HepG2 (cell line): ENCODE measurements around the gene ABO. TPM values are rescaled to one million over a fixed set of nuclear protein-coding genes. Genes with fewer than 3 reads are reported as not detected.

Experiments used
- ATAC-seq: fragments of 200-7000 bp; cut with Tn5 transposase; 3 replicates; pipeline ENCODE4 v1.9.1; 2020; ENCODE audit warnings: mild to moderate bottlenecking, moderate library complexity
- BruUV-seq: library from RNA; stranded (reverse); fragments of 400-500 nt; replicated peaks from 2 replicates; lab custom pipeline; 2021; lab: Mats Ljungman, UMichigan
- CTCF ChIA-PET: fragments of 300-600 bp; formaldehyde crosslinking; extraction: SDS; loops from one replicate; lab custom pipeline; 2021; ENCODE audit warnings: low total read pairs, inconsistent platforms, low intra/inter-chr PET ratio; lab: Yijun Ruan, JAX
- POLR2A ChIA-PET: fragments of 350-600 bp; sonication (Branson Sonifier 250); formaldehyde crosslinking; loops from one replicate; lab custom pipeline; 2020; ENCODE audit warnings: antibody characterized with exemption, inconsistent platforms; lab: Yijun Ruan, JAX
- DNase-seq: peaks from one replicate; pipeline ENCODE4 v3.0.0-alpha.2; 2015; ENCODE audit warnings: low spot score
- FAIRE-seq: peaks from 3 replicates; lab custom pipeline; 2011; peaks lifted over from hg19 to GRCh38; lab: Jason Lieb, UNC
- H2AFZ ChIP-seq: one replicate; pipeline ENCODE4 v1.6.1; 2011; ENCODE audit warnings: low read length, inconsistent platforms
- H3K27ac ChIP-seq: fragments of 300-600 bp; 3 replicates; pipeline ENCODE4 v1.8.0; 2011; ENCODE audit warnings: mixed run types, mild to moderate bottlenecking, mixed read lengths, low read length, inconsistent platforms; ENCODE audit not compliant: insufficient read depth; ENCODE audit errors: extremely low read length
- H3K27me3 ChIP-seq, 2 experiments: fragments of 200-600 bp in 1 of 2; 2 replicates in 1 of 2; 3 replicates in 1 of 2; pipeline versions ENCODE4 v1.6.0 to v1.8.0; 2011; ENCODE audit warnings: low read length in 2 of 2, mild to moderate bottlenecking in 2 of 2, moderate library complexity in 2 of 2, inconsistent platforms in 1 of 2; ENCODE audit not compliant: insufficient read depth in 2 of 2, control insufficient read depth in 1 of 2
- H3K36me3 ChIP-seq, 2 experiments: fragments of 200-600 bp in 1 of 2; replicated peaks in 1 of 2; 2 replicates in 1 of 2; 3 replicates in 1 of 2; pipeline versions ENCODE4 v1.5.1 to v1.8.0; 2011; ENCODE audit warnings: low read length in 2 of 2, inconsistent platforms in 1 of 2; ENCODE audit not compliant: insufficient read depth in 2 of 2, control insufficient read depth in 1 of 2
- H3K4me1 ChIP-seq: 2 replicates; pipeline ENCODE4 v1.5.1; 2012; ENCODE audit warnings: low read length, inconsistent platforms; ENCODE audit not compliant: insufficient read depth
- H3K4me2 ChIP-seq: 2 replicates; pipeline ENCODE4 v1.6.0; 2011; ENCODE audit warnings: low read depth, low read length, inconsistent platforms
- H3K4me3 ChIP-seq, 3 experiments: fragments of 200-600 bp in 1 of 3; sonication (generic), shearing (Covaris generic) in 1 of 3; replicated peaks in 1 of 3; 2 replicates each; pipeline ENCODE4 v1.5.1; 2011 to 2016; ENCODE audit warnings: low read length in 3 of 3, inconsistent platforms in 2 of 3, low read depth in 2 of 3, mild to moderate bottlenecking in 2 of 3, control low read depth in 1 of 3, mixed read lengths in 1 of 3; ENCODE audit not compliant: insufficient read depth in 1 of 3
- H3K79me2 ChIP-seq: one replicate; pipeline ENCODE4 v1.6.1; 2011; ENCODE audit warnings: low read length, inconsistent platforms; ENCODE audit not compliant: insufficient read depth
- H3K9ac ChIP-seq: 2 replicates; pipeline ENCODE4 v1.6.0; 2011; ENCODE audit warnings: mild to moderate bottlenecking, low read depth, low read length, inconsistent platforms; ENCODE audit not compliant: insufficient read depth
- H3K9me3 ChIP-seq: 2 replicates; pipeline ENCODE4 v1.5.1; 2012; ENCODE audit warnings: mild to moderate bottlenecking, low read length
- H4K20me1 ChIP-seq: 2 replicates; pipeline ENCODE4 v1.6.0; 2011; ENCODE audit warnings: inconsistent platforms, mild to moderate bottlenecking, low read length, moderate library complexity; ENCODE audit not compliant: insufficient read depth
- GTF2F1 ChIP-seq: fragments of 150-350 bp; IDR thresholded peaks from 2 replicates; pipeline ENCODE4 v1.6.1; 2014; ENCODE audit warnings: low read length
- GZF1 ChIP-seq: sonication (generic); formaldehyde crosslinking; IDR thresholded peaks from 2 replicates; pipeline ENCODE4 v1.5.1; 2020; ENCODE audit warnings: mild to moderate bottlenecking, missing genetic modification reagents
- KDM6A ChIP-seq: IDR thresholded peaks from 2 replicates; pipeline ENCODE4 v1.6.1; 2016; ENCODE audit warnings: low read depth
- PTBP1 ChIP-seq: fragments of 200-400 bp; formaldehyde crosslinking; IDR thresholded peaks from 2 replicates; pipeline ENCODE4 v1.6.1; 2018; ENCODE audit warnings: low read length, low read depth; ENCODE audit not compliant: poor library complexity, severe bottlenecking
- RBFOX2 ChIP-seq: fragments of 200-400 bp; formaldehyde crosslinking; IDR thresholded peaks from 2 replicates; pipeline ENCODE4 v1.6.1; 2017; ENCODE audit warnings: low read depth, mild to moderate bottlenecking, low read length
- SALL1 ChIP-seq: sonication (generic); formaldehyde crosslinking; IDR thresholded peaks from 2 replicates; pipeline ENCODE4 v1.8.0; 2022; ENCODE audit warnings: mild to moderate bottlenecking, missing genetic modification reagents
- SMC3 ChIP-seq: IDR thresholded peaks from 2 replicates; pipeline ENCODE4 v1.6.1; 2011; ENCODE audit warnings: low read length, improper control_type of control experiment
- ZFX ChIP-seq: sonication (generic); formaldehyde crosslinking; IDR thresholded peaks from 2 replicates; pipeline ENCODE4 v1.4.0; 2020; ENCODE audit warnings: mild to moderate bottlenecking, low read depth, missing genetic modification reagents, moderate library complexity
- ZNF20 ChIP-seq: sonication (generic); formaldehyde crosslinking; IDR thresholded peaks from 2 replicates; pipeline ENCODE4 v1.4.0; 2020; ENCODE audit warnings: mild to moderate bottlenecking, moderate library complexity, missing genetic modification reagents
- ZNF7 ChIP-seq: IDR thresholded peaks from 2 replicates; pipeline ENCODE4 v1.6.1; 2016; ENCODE audit warnings: missing biosample characterization, missing genetic modification reagents
- WGBS: methylation state at CpG from one replicate; pipeline ENCODE4 v1.1.6; 2017; ENCODE audit warnings: low lambda C conversion rate; 5-methylcytosine and 5-hydroxymethylcytosine counted together
- in situ Hi-C: cut with HindIII; loops from 2 replicates; pipeline ENCODE4 v1.10.0; 2017; ENCODE audit warnings: low pct_unique_long_range_greater_than_20kb; ENCODE audit not compliant: extremely low pct_ligation_motif_present
- intact Hi-C: fragments of 100-400 bp; cut with micrococcal nuclease; formaldehyde crosslinking; loops from one replicate; pipeline ENCODE4 v1.10.0; 2022; ENCODE audit not compliant: unreplicated experiment
- polyA plus RNA-seq, 8 experiments: library from polyadenylated mRNA; depleted of rRNA in 3 of 8; stranded (reverse) in 7 of 8; unstranded in 1 of 8; fragments of >200 nt; fragmentation: Illumina TruSeq in 4 of 8; extraction: Trizol in 4 of 8; gene quantifications; 2 replicates each; pipeline versions ENCODE4 v1.2.1 to v1.2.3, GENCODE V29; 2011 to 2016; ENCODE audit warnings: low read depth in 4 of 8, missing spikeins in 1 of 8, mixed read lengths in 1 of 8; ENCODE audit not compliant: insufficient read depth in 1 of 8
- total RNA-seq, 5 experiments: library from RNA; depleted of rRNA; stranded (reverse); fragments of >200 nt; fragmentation: Illumina TruSeq; extraction: Trizol; gene quantifications; 2 replicates each; pipeline ENCODE4 v1.2.3, GENCODE V29; 2016; ENCODE audit warnings: low read depth in 1 of 5

ABO gene
- total and polyA plus RNA-seq, 2 of the 13 experiments (the other 11 are each of a cell fraction or from before 2014, with no cell fraction given) = not detected

DNA sequence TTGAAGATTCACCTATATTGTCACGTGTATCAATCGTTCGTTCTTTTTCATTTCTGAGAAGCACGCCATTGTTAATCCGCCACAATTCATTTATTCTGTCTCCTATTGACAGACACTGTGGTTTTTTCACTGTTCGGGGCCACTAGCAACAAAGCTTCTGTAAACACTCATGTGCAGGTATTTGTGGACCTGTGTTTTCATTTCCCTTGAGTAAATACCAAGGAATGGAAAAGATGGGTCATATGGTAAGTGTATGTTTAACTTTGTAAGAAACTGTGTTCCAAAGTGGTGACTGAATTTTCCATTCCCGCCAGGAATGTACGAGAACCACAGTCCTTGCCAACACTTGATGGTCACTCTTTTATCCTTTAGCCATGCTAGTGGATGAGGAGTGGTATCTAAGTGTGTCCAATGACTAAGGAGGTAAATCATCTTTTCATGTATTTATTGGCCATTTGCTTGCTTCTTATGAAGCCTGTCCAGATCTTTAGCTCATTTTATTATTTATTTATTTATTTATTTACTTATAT lies 10.7 kb downstream of the ABO start (continued):
- TF ChIP-seq RBFOX2 (no peak), ZNF7 (CRISPR knock-in tag) (peak; percentile 97), GTF2F1 (no peak), SMC3 (no peak), SALL1 (no peak)

DNA sequence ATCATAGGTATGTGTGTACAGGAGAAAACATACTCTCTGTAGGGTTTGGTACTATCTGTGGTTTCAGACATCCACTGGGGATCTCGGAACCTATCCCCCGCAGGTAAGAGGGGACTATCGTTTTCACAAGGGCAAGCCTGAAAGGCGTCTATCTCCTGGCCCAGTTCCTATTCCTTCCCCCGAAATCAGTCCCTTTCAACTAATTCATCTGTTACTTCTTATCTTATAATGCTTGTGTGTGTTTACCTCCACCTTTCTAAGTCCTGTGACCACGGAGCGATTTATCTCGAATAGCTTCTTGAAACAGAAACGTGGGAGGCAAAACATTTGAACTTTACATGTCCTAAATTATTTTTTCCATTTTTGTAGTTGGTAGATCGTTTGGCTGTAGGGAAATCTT lies 11.4 kb downstream of the ABO start:
- POLR2A ChIA-PET = no interaction called here
- BruUV-seq = no TSS peak
- WGBS = 46% methylated on average over 10 of the region's 10 CpGs
- H3K79me2 ChIP-seq = no peaks in the 10 kb centered on the region
- no peak overlapping the region for H3K9ac ChIP-seq
- 0 out of 5 replicates have a peak, but pooled peaks cover 1 to 4% of the 10 kb centered on the region in 2 experiments for H3K27me3 ChIP-seq
- no peak for TF ChIP-seq ZFX (CRISPR knock-in tag)
- no peak for TF ChIP-seq PTBP1
- no peak for TF ChIP-seq KDM6A (CRISPR knock-in tag)
- TF ChIP-seq ZNF20 (CRISPR knock-in tag) = no peak
- no peak for TF ChIP-seq GZF1 (CRISPR knock-in tag)
- H3K4me1 ChIP-seq = 0 out of 2 replicates have a peak, but pooled peaks cover 1% of the 10 kb centered on the region
- in situ Hi-C loops = no loop called here
- no peak for DNase-seq
- ATAC-seq = no peak
- H2AFZ ChIP-seq = no peak overlapping the region
- no peak overlapping the region for H3K4me2 ChIP-seq
- H3K27ac ChIP-seq = no peak overlapping the region
- intact Hi-C loops = no loop called here
- no peaks in the 10 kb centered on the region for H3K36me3 ChIP-seq
- H4K20me1 ChIP-seq = no peaks in the 10 kb centered on the region
- H3K9me3 ChIP-seq = no peaks in the 10 kb centered on the region
- CTCF ChIA-PET = no interaction called here
- FAIRE-seq = no peak
- no peak overlapping the region for H3K4me3 ChIP-seq
